Raji (cell line): Measurements from ENCODE around the gene RTF2.
"Not testable (repeated sequence)": the region's sequence is repeated elsewhere in the genome, so short reads cannot be mapped to it uniquely, and the experiment has no call there.

Source experiments
- POLR2A ChIP-seq: IDR thresholded peaks from 2 replicates; pipeline ENCODE4 v1.6.1; 2011; ENCODE audit warnings: low read depth, low read length, control low read depth; ENCODE audit not compliant: insufficient read depth

The RTF2 gene

DNA sequence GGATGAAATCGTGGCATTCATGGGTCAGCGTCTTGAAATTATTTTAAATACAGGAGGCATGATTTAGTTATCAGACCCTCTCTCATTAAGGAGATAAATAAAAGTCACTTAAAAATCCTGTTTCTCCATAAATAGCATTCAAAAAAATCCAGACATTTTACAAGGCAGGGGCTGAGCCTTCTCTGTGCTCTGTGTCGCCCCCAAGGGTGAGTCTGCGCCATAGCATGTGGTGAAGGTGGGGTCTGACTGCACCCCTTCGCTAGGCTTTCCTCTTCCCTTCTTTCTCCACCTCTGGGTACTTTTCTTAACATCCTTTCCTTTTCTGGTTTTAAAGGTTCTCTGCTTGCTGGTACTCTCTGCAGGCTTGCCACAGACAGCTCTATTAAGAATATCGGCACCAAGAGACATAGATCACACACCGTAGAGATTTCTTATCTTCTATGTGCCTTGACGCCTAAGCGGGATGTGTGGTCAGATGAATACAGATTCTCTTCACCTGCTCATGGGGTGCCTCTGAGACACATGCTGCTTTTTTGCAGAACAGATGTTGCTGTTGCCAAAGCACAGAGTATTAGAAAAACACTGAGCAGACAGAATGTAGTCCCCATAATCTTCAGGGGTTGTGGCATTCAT lies 36.1 kb downstream of the RTF2 start:
- no peak for TF ChIP-seq POLR2A

DNA sequence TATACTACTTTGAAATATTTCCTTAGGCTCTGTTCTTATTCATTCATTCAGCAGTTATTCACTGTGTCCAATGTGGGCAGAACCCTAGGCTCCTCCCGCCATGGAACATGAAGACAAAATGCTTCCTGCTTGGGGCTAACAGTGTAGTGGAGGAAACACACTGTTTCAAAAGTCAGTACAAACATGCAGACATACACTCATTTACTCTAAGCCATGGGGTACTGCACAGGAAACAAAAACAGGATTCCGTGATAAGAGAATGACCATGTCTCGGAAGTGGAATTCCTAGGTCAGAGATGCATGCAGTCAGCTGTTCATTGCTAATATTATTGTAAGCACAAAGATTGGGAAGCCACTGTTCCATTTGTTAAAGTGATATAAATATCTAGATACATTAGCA lies 37.7 kb downstream of the RTF2 start:
- no peak for TF ChIP-seq POLR2A

DNA sequence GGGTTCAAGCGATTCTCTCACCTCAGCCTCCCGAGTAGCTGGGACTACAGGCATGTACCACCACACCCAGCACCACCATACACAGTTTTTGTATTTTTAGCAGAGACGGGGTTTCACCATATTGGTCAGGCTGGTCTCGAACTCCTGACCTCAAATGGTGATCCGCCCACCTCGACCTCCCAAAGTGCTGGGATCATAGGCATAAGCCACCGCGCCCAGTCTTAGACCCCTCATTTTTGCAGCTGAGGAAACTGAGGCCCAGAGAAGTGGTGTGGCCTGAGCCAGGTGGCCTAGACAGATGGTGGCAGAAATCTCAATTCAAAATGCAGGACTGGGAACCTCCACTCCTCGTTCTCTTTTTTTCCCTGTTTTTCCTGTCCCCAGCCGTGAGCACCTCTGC lies 43.5 kb downstream of the RTF2 start:
- no peak for TF ChIP-seq POLR2A

DNA sequence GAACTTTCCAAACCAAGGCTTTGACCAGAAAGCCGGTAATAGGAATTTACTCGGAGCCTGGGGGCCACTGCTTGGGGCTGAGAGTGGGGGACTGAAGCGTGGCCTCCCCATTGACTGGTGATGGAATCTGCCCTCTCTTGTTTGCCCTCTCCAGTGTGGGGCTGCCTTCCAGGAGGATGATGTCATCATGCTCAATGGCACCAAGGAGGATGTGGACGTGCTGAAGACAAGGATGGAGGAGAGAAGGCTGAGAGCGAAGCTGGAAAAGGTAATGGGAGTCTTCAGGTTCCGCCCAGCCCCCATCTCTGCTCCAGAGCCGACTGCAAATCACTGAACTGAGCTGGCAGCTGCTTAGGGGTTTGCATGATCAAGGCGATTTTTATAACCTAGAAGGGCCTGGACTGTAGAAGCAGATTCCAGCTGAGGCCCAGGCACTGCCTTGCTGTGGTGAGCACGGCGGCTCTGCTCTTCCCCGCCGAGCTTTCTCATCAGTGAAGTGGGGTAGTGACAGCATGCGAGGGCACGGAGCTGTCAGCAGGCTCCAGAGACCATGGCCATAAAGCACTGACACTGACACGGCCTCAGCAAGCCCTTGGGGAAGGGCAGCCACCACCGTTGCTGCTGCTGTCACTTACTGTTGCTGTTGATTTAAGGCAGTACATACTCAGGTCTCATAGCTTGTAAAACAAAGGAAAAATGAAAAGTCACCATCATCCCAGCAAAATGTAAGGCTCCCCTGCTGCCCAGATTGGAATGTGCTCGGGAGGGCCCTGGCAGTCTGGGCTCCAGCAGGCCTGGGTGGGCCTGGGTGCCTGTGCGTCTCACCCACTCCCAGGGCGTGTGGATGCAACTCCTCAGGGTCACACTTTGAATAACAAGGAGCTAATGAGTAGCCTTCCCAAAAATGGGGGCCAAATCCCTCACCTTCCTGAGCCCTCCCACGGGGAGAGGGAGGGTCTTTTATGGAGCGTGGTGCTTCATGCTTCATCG lies 45.0 kb downstream of the RTF2 start:
- TF ChIP-seq POLR2A: no peak

DNA sequence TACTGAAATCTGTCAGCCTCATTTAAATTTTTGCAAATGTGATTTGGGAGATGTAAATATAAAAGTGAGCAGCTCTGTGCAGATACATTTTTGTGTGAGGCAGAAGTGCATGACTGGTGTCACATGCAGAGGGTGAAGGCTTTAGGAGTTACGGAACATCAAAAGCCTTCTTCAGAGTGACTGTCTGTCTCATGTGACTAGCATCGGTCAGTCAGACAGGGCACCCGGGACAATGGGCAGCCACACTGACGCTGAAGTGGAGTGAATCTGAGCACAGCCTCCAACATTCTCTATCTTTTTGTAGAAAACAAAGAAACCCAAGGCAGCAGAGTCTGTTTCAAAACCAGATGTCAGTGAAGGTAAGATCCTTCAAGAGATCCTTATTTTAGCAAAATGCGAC lies 48.2 kb downstream of the RTF2 start:
- TF ChIP-seq POLR2A: no peak

DNA sequence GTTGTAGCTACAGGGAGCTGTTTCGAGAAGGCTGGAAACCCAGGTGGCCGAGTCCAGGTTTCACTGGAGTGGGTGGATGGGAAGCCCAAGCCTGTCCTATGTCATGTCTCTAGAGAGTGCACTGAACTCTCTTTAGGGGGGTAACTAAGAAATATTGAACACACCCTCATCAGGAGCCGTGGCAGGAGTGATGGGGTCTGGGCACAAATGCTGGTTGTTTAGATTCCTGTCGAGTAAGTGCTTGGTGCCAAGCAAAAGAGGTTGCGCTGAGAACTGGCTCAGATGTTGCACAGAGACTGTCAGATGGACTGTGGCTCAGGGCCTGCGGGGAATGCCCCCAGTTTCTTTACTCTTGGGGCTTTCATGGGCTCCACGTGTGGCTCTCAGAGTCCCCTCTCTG lies 48.8 kb downstream of the RTF2 start:
- no peak for TF ChIP-seq POLR2A

DNA sequence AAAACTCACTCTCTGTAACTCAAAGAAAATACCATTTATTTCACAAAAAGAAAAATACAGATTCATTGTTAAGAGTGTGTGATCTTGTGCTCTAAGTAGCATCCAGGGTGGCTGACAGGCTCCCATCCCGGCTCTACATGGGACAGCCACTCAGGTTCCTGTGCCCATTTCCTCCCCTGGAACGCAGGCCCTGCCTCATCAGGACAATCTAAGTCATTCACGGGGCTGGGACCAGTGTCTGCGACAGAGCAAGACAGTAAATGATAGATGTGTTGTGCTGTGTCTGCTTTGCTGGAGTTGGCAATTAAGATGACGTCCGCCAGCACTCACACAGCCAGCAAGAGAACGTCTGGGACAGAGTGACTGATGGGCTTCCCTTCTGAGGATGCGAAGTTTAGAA lies 49.2 kb downstream of the RTF2 start:
- no peak for TF ChIP-seq POLR2A

DNA sequence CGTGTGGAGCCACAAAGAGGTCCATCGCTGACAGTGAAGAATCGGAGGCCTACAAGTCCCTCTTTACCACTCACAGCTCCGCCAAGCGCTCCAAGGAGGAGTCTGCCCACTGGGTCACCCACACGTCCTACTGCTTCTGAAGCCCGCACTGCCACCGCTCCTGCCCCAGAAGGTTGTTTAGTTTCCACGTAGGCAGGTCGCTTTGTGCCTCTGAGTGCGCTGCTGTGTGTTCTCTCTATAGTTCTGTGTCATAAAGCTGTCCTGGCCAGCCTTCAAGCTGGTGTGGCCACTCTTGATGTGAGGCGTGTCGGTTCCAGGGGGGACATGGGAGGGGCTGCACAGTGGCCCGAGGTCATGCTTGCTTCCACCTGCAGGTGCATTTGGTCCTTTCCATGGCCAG lies 49.7 kb downstream of the RTF2 start:
- TF ChIP-seq POLR2A: no peak

DNA sequence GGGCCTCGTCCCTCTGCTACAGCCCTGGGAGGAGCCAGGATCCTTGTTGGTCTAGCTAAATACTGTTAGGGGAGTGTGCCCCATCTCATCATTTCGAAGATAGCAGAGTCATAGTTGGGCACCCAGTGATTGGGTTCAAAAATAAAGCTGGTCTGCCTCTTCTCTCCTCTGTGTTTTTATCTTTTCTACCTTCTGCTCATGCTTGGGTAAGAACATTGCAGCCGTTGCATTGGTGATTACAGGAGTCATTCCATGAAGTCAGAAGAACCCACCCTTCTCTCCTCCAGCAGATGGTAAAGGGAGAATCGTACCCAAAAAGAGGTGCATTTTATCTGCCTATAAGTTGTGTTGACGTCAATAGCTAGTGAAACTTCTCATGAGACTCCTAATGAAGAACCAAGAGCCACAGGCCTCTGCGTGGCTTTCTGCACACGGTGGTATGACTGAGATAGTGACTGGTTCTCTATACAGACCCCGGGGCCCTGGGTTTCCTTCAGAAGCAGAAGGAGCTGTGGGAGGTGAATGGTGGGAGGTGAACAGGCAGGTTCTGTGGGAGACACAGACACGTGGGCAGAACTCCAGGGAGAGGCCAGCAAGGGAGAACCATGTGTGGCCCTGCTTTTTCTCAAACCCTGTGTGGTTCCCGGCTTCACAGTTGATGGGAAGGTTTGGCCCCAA lies 50.4 kb downstream of the RTF2 start:
- TF ChIP-seq POLR2A: no peak

DNA sequence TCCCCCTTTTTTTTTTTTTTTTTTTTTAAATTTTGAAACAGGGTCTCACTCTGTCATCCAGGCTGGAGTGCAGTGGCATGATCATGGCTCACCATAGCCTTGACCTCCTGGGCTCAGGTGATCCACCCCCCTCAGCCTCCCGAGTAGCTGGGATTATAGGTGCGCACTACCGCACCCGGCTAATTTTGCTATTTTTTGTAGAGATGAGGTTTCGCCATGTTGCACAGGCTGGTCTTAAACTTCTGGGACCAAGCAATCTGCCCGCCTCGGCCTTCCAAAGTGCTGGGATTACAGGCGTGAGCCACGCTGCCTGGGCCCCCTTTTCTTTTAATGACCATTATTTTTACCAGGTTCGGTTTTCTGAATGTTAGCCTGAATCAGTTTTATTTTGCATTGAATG lies 51.1 kb downstream of the RTF2 start:
- TF ChIP-seq POLR2A: no peak

DNA sequence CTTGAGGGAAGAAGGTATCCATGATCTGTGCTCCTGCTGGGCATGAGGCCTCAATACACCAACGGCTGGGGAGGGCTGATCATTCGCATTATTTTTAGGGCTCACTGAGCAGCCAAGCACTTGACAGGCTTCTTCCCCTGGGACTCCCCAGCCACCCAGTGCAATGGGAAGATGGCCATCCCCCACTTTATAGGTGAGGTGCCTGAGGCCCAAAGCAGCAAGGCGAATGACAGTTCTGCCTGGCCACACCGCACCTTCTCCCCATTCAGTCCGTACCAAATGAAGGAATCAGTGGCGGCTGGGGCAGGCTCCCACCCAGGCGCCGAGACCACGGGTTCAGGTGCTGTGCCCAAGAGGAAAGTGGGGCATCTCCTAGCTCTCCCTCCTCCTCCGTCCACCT lies 51.8 kb downstream of the RTF2 start:
- TF ChIP-seq POLR2A: no peak

DNA sequence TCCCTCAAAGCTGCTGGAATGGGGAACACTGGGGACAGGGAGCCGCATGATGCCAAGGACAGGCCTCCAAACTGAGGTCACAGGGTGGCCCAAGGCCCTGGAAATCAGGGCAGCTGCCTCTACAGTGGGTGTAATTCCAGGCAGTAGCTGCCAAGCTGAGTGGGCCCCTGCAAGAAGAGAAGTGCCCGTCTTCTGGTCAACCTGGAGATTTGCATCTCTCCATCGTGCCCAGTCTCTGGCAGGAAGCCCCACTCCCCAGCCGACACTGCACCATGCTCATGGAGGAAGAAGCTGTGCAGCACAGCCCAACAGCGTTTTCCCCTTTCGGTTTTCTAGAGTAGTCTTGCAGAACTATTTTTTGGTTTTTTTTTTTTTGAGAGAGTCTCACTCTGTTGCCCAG lies 53.9 kb downstream of the RTF2 start:
- no peak for TF ChIP-seq POLR2A

DNA sequence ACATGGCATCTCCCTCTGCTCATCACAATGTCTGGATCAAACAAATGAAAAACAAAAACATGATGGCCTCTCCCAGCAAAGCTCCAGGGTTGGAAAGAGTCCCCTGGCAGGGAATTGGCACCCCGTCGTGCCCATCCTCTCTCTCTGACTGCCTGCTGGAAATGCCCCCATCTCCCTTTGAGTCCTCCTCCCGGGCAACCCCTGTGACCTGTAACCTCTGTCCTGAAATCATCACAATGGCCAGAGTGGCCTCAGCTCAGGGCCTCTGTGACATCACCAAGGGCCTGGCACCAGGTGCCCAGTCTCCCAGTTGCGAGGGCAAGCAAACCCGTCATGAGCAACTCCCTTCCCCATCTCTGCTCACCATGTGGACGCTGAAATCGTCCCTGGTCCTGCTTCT lies 56.0 kb downstream of the RTF2 start, which contains the start of gene FAM209A:
FAM209A (plus strand) TSS at position 301 of the 400 bp plus-strand sequence; CDS start at position 366, 65 bp downstream.
- TF ChIP-seq POLR2A: not testable (repeated sequence)

DNA sequence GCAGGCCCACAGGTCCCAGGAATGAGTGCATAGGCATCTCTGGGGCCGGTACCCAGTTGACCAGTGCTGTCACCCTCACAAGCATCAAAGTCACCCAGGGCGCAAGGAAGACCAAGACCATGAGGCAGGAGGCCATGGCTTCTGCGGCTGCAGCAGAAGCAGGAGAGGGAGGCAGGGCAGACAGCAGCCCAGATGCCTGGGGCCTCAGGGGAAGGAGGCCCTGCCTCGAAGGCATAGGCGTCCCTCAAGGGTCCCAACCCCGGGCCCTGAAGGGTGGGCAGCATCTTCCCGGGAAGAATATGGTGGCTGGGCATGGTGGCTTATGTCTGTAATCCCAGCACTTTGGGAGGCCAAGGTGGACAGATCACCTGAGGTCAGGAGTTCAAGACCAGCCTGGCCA lies 59.1 kb downstream of the RTF2 start:
- TF ChIP-seq POLR2A: no peak

DNA sequence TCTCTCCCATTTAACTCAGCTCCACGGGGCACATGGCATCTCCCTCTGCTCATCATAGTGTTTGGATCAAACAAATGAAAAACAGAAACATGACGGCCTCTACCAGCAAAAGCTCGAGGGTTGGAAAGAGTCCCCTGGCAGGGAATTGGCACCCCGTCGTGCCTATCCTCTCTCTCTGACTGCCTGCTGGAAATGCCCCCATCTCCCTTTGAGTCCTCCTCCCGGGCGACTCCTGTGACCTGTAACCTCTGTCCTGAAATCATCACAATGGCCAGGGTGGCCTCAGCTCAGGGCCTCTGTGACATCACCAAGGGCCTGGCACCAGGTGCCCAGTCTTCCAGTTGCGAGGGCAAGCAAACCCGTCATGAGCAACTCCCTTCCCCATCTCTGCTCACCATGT lies 64.5 kb downstream of the RTF2 start, which contains the start of gene FAM209B:
FAM209B (plus strand) TSS at position 301 of the 400 bp plus-strand sequence; CDS start at position 397, 96 bp downstream.
- TF ChIP-seq POLR2A: not testable (repeated sequence)
